ENCODE data around the gene DNAJC6.

DNA sequence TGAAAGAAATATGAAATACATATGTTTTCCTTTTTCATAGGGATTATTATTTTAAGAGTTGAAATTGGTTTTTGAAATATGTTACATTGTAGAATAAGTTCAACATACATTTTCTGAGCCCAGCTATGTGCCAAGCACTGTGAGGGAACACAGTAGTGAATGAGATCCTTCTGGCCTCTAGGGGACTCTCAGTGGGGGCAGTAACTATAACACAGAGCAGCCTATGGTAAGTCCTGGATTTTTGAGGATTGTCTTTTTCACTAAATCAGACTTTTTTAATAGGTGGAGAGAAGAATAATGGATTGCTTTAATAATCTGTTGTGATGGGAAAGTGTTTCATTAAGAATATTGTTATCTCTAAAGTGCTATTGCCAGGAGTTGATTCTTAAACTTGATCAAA, 2.4 kb downstream of the DNAJC6 start:
- TF ChIP-seq, protein P1, sequence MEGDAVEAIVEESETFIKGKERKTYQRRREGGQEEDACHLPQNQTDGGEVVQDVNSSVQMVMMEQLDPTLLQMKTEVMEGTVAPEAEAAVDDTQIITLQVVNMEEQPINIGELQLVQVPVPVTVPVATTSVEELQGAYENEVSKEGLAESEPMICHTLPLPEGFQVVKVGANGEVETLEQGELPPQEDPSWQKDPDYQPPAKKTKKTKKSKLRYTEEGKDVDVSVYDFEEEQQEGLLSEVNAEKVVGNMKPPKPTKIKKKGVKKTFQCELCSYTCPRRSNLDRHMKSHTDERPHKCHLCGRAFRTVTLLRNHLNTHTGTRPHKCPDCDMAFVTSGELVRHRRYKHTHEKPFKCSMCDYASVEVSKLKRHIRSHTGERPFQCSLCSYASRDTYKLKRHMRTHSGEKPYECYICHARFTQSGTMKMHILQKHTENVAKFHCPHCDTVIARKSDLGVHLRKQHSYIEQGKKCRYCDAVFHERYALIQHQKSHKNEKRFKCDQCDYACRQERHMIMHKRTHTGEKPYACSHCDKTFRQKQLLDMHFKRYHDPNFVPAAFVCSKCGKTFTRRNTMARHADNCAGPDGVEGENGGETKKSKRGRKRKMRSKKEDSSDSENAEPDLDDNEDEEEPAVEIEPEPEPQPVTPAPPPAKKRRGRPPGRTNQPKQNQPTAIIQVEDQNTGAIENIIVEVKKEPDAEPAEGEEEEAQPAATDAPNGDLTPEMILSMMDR (optimal IDR thresholded peaks at IDR 0.05 in 1 of 3, IDR thresholded peaks at IDR 0.05 in 1 of 3, conservative IDR thresholded peaks at IDR 0.05 in 1 of 3; ENCODE audit: extremely low read depth in 1 of 3, insufficient read depth in 2 of 3, low read length in 3 of 3): no peak
- TF ChIP-seq EZH2 (IDR thresholded peaks at IDR 0.05; ENCODE audit: low read length): no peak

Measured in keratinocyte (primary cell).